Subcutaneous abdominal adipose tissue (tissue), 5 donors: ENCODE data around the gene NDUFS4.

ENCODE experiments used
- H3K27ac ChIP-seq: one replicate; pipeline ENCODE4 v1.7.0; 2013; ENCODE audit warnings: low read depth, mild to moderate bottlenecking, inconsistent platforms, low read length, moderate library complexity
- H3K27me3 ChIP-seq, 5 donors: one replicate each; pipeline ENCODE4 v1.7.0; 2013; ENCODE audit warnings: low read length in 5 of 5, inconsistent platforms in 1 of 5; ENCODE audit not compliant: control insufficient read depth in 5 of 5, insufficient read depth in 4 of 5
- H3K36me3 ChIP-seq, 5 donors: one replicate each; pipeline ENCODE4 v1.7.0; 2013; ENCODE audit warnings: low read length in 5 of 5; ENCODE audit not compliant: control insufficient read depth in 5 of 5, insufficient read depth in 5 of 5
- H3K4me1 ChIP-seq, 5 donors: one replicate each; pipeline ENCODE4 v1.7.0; 2013; ENCODE audit warnings: low read length in 5 of 5, mild to moderate bottlenecking in 3 of 5, moderate library complexity in 1 of 5; ENCODE audit not compliant: control insufficient read depth in 5 of 5, insufficient read depth in 5 of 5
- H3K4me3 ChIP-seq, 5 donors: one replicate each; pipeline ENCODE4 v1.7.0; 2013; ENCODE audit warnings: low read length in 5 of 5, low read depth in 1 of 5
- H3K9ac ChIP-seq, 5 donors: one replicate each; pipeline ENCODE4 v1.7.0; 2013; ENCODE audit warnings: low read length in 5 of 5, mild to moderate bottlenecking in 4 of 5, moderate library complexity in 3 of 5
- H3K9me3 ChIP-seq, 5 donors: one replicate each; pipeline ENCODE4 v1.7.0; 2013; ENCODE audit warnings: low read length in 5 of 5; ENCODE audit not compliant: control insufficient read depth in 5 of 5
- donor health status: healthy.
- donor health status: healthy.
- donor health status: healthy.
- donor health status: healthy.
- donor health status: healthy.

The NDUFS4 gene

GRCh38 chr5:53568401-53568800, 8.0 kb downstream of the NDUFS4 start:
- H3K9ac ChIP-seq: no peak overlapping the region
- no peak overlapping the region for H3K4me3 ChIP-seq
- peaks cover 0 to 16% (median 7%) of the 10 kb centered on the region in 5 donors for H3K4me1 ChIP-seq
- H3K27me3 ChIP-seq: no peaks in the 10 kb centered on the region
- H3K9me3 ChIP-seq: no peaks in the 10 kb centered on the region
- H3K27ac ChIP-seq: no peak overlapping the region
- no peaks in the 10 kb centered on the region for H3K36me3 ChIP-seq

GRCh38 chr5:53568871-53569270, 8.4 kb downstream of the NDUFS4 start:
- H3K27me3 ChIP-seq: no peaks in the 10 kb centered on the region
- H3K9me3 ChIP-seq: no peaks in the 10 kb centered on the region
- H3K36me3 ChIP-seq: no peaks in the 10 kb centered on the region
- peaks cover 0 to 16% (median 7%) of the 10 kb centered on the region in 5 donors for H3K4me1 ChIP-seq
- no peak overlapping the region for H3K4me3 ChIP-seq
- H3K9ac ChIP-seq: no peak overlapping the region
- H3K27ac ChIP-seq: no peak overlapping the region

GRCh38 chr5:53569453-53569852, 9.0 kb downstream of the NDUFS4 start:
- Histone ChIP-seq H3K9ac (peak overlapping the region in 1 of 5 donors; percentile 30), H3K36me3 (no peaks in the 10 kb centered on the region), H3K9me3 (no peaks in the 10 kb centered on the region), H3K4me3 (no peak overlapping the region), H3K27ac (no peak overlapping the region), H3K4me1 (peaks cover 0 to 15% (median 7%) of the 10 kb centered on the region in 5 donors), H3K27me3 (no peaks in the 10 kb centered on the region)

GRCh38 chr5:53571403-53571802, 11.0 kb downstream of the NDUFS4 start:
- H3K9ac ChIP-seq: no peak overlapping the region
- H3K36me3 ChIP-seq: no peaks in the 10 kb centered on the region
- H3K4me1 ChIP-seq: peaks cover 0 to 21% (median 7%) of the 10 kb centered on the region in 5 donors
- H3K27me3 ChIP-seq: no peaks in the 10 kb centered on the region
- no peaks in the 10 kb centered on the region for H3K9me3 ChIP-seq
- H3K27ac ChIP-seq: no peak overlapping the region
- no peak overlapping the region for H3K4me3 ChIP-seq

- no peak overlapping the region for H3K4me3 ChIP-seq
- H3K4me1 ChIP-seq: peaks cover 0 to 8% (median 3%) of the 10 kb centered on the region in 5 donors
- H3K36me3 ChIP-seq: no peaks in the 10 kb centered on the region
- H3K9ac ChIP-seq: no peak overlapping the region
- no peak overlapping the region for H3K27ac ChIP-seq
- H3K9me3 ChIP-seq: no peaks in the 10 kb centered on the region
- H3K27me3 ChIP-seq: no peaks in the 10 kb centered on the region
Measured at GRCh38 chr5:53575101-53575500, 14.7 kb downstream of the NDUFS4 start.

- Histone ChIP-seq H3K27me3 (no peaks in the 10 kb centered on the region), H3K4me1 (peaks cover 0 to 8% (median 3%) of the 10 kb centered on the region in 5 donors), H3K27ac (no peak overlapping the region), H3K4me3 (no peak overlapping the region), H3K9ac (no peak overlapping the region), H3K9me3 (no peaks in the 10 kb centered on the region), H3K36me3 (no peaks in the 10 kb centered on the region)
Measured at GRCh38 chr5:53575831-53576230, 15.4 kb downstream of the NDUFS4 start.

- Histone ChIP-seq H3K9ac (no peak overlapping the region), H3K9me3 (no peaks in the 10 kb centered on the region), H3K27ac (no peak overlapping the region), H3K27me3 (no peaks in the 10 kb centered on the region), H3K36me3 (no peaks in the 10 kb centered on the region), H3K4me3 (no peak overlapping the region), H3K4me1 (peaks cover 0 to 8% (median 3%) of the 10 kb centered on the region in 5 donors)
Measured at GRCh38 chr5:53576674-53577073, 16.2 kb downstream of the NDUFS4 start.

- no peaks in the 10 kb centered on the region for H3K9me3 ChIP-seq
- H3K4me3 ChIP-seq: no peak overlapping the region
- no peaks in the 10 kb centered on the region for H3K27me3 ChIP-seq
- no peaks in the 10 kb centered on the region for H3K36me3 ChIP-seq
- H3K9ac ChIP-seq: no peak overlapping the region
- no peak overlapping the region for H3K27ac ChIP-seq
- H3K4me1 ChIP-seq: peaks cover 0 to 8% (median 3%) of the 10 kb centered on the region in 5 donors
Measured at GRCh38 chr5:53578854-53579253, 18.4 kb downstream of the NDUFS4 start.

GRCh38 chr5:53580547-53580946, 20.1 kb downstream of the NDUFS4 start:
- Histone ChIP-seq H3K4me3 (no peak overlapping the region), H3K4me1 (no peaks in the 10 kb centered on the region), H3K36me3 (no peaks in the 10 kb centered on the region), H3K27me3 (no peaks in the 10 kb centered on the region), H3K27ac (no peak overlapping the region), H3K9me3 (no peaks in the 10 kb centered on the region), H3K9ac (no peak overlapping the region)

- no peaks in the 10 kb centered on the region for H3K9me3 ChIP-seq
- no peaks in the 10 kb centered on the region for H3K27me3 ChIP-seq
- no peaks in the 10 kb centered on the region for H3K36me3 ChIP-seq
- H3K4me1 ChIP-seq: no peaks in the 10 kb centered on the region
- H3K9ac ChIP-seq: no peak overlapping the region
- H3K4me3 ChIP-seq: no peak overlapping the region
- H3K27ac ChIP-seq: no peak overlapping the region
Measured at GRCh38 chr5:53582225-53582624, 21.8 kb downstream of the NDUFS4 start.

- H3K9me3 ChIP-seq: no peaks in the 10 kb centered on the region
- H3K27ac ChIP-seq: no peak overlapping the region
- no peaks in the 10 kb centered on the region for H3K36me3 ChIP-seq
- no peak overlapping the region for H3K4me3 ChIP-seq
- H3K4me1 ChIP-seq: peaks cover 0 to 4% (median 0%) of the 10 kb centered on the region in 5 donors
- H3K27me3 ChIP-seq: no peaks in the 10 kb centered on the region
- no peak overlapping the region for H3K9ac ChIP-seq
Measured at GRCh38 chr5:53590759-53591158, 30.3 kb downstream of the NDUFS4 start.
